HG03139 (cell line): ENCODE results near the gene ZNF264.
"Not testable (repeated sequence)": the region's sequence is repeated elsewhere in the genome, so short reads cannot be mapped to it uniquely, and the experiment has no call there.

Experiments
- ATAC-seq: cut with Tn5 transposase; IDR thresholded peaks from one replicate; pipeline ENCODE4 v1.9.1; 2021; ENCODE audit not compliant: unreplicated experiment

Gene ZNF264

GRCh38 chr19:57191141-57192076 lies at the start of gene ZNF264:
Gene ZNF264, plus strand, starts transcription at chr19:57191500. Its CDS starts 414 bp downstream, at chr19:57191914.
- ATAC-seq: peak; percentile 96

GRCh38 chr19:57141699-57142098 lies 49.6 kb upstream of the ZNF264 start:
- no peak for ATAC-seq

GRCh38 chr19:57152921-57153320 lies 38.4 kb upstream of the ZNF264 start:
- no peak for ATAC-seq

- ATAC-seq: no peak
Observed at GRCh38 chr19:57161985-57162539, 29.2 kb upstream of the ZNF264 start.

GRCh38 chr19:57165846-57166245 lies 25.5 kb upstream of the ZNF264 start:
- ATAC-seq: no peak

- no peak for ATAC-seq
Observed at GRCh38 chr19:57167385-57167784, 23.9 kb upstream of the ZNF264 start, which contains the start of gene DUXA. Gene DUXA, minus strand, starts transcription at chr19:57167485. Its CDS starts 42 bp downstream, at chr19:57167443.

- no peak for ATAC-seq
Observed at GRCh38 chr19:57171551-57172081, 19.7 kb upstream of the ZNF264 start.

- ATAC-seq: no peak
Observed at GRCh38 chr19:57190301-57190700, 999 bp upstream of the ZNF264 start.

GRCh38 chr19:57192077-57192420 lies 749 bp downstream of the ZNF264 start:
- no peak for ATAC-seq

GRCh38 chr19:57192993-57193392 lies 1.7 kb downstream of the ZNF264 start:
- ATAC-seq: no peak

GRCh38 chr19:57197874-57198273 lies 6.6 kb downstream of the ZNF264 start:
- not testable (repeated sequence) for ATAC-seq

GRCh38 chr19:57202160-57202559 lies 10.9 kb downstream of the ZNF264 start:
- ATAC-seq: no peak

GRCh38 chr19:57210381-57210780 lies 19.1 kb downstream of the ZNF264 start:
- no peak for ATAC-seq

- ATAC-seq: no peak
Observed at GRCh38 chr19:57212109-57212508, 20.8 kb downstream of the ZNF264 start.

- ATAC-seq: no peak
Observed at GRCh38 chr19:57227502-57227901, 36.2 kb downstream of the ZNF264 start.

GRCh38 chr19:57231686-57232085 lies 40.4 kb downstream of the ZNF264 start:
- ATAC-seq: no peak

- ATAC-seq: no peak
Observed at GRCh38 chr19:57233207-57233606, 41.9 kb downstream of the ZNF264 start.

- ATAC-seq: no peak
Observed at GRCh38 chr19:57239982-57240310, 48.6 kb downstream of the ZNF264 start.

- peak; percentile 86 for ATAC-seq
Observed at GRCh38 chr19:57240311-57241090, 49.2 kb downstream of the ZNF264 start, which contains the start of gene ZNF805. Gene ZNF805, plus strand, starts transcription at chr19:57240632. Its CDS starts 260 bp downstream, at chr19:57240892.

GRCh38 chr19:57241176-57241575 lies 49.9 kb downstream of the ZNF264 start:
- ATAC-seq: no peak

- no peak for ATAC-seq
Observed at GRCh38 chr19:57242821-57243220, 51.5 kb downstream of the ZNF264 start.
